GM18498 (cell line): Measurements from ENCODE around the gene AASDHPPT.

Experiments used
- ATAC-seq: cut with Tn5 transposase; IDR thresholded peaks from one replicate; pipeline ENCODE4 v1.9.1; 2021; ENCODE audit warnings: mild to moderate bottlenecking, moderate library complexity; ENCODE audit not compliant: unreplicated experiment

Gene AASDHPPT

GRCh38 chr11:106082096-106082495 is 4.6 kb downstream of the AASDHPPT start:
- no peak for ATAC-seq

- ATAC-seq = no peak
Measured at GRCh38 chr11:106086135-106086534, 8.7 kb downstream of the AASDHPPT start.

GRCh38 chr11:106086850-106087249 is 9.4 kb downstream of the AASDHPPT start:
- ATAC-seq = no peak

GRCh38 chr11:106087815-106088435 is 10.5 kb downstream of the AASDHPPT start:
- ATAC-seq = peak; percentile 21

- ATAC-seq = no peak
Measured at GRCh38 chr11:106088896-106089295, 11.4 kb downstream of the AASDHPPT start.

- ATAC-seq = peak; percentile 97
Measured at GRCh38 chr11:106091480-106092123, 14.1 kb downstream of the AASDHPPT start.

- peak; percentile 36 for ATAC-seq
Measured at GRCh38 chr11:106092446-106092845, 15.0 kb downstream of the AASDHPPT start.

GRCh38 chr11:106098893-106099553 is 21.6 kb downstream of the AASDHPPT start:
- no peak for ATAC-seq

- no peak for ATAC-seq
Measured at GRCh38 chr11:106101370-106101769, 23.9 kb downstream of the AASDHPPT start.

GRCh38 chr11:106101819-106102218 is 24.4 kb downstream of the AASDHPPT start:
- ATAC-seq = no peak

GRCh38 chr11:106105986-106106385 is 28.5 kb downstream of the AASDHPPT start:
- ATAC-seq = no peak

- ATAC-seq = no peak
Measured at GRCh38 chr11:106121570-106122320, 44.3 kb downstream of the AASDHPPT start.

GRCh38 chr11:106127604-106128003 is 50.1 kb downstream of the AASDHPPT start:
- ATAC-seq = no peak

GRCh38 chr11:106128740-106129139 is 51.3 kb downstream of the AASDHPPT start:
- ATAC-seq = no peak

- ATAC-seq = no peak
Measured at GRCh38 chr11:106131998-106132397, 54.5 kb downstream of the AASDHPPT start.

GRCh38 chr11:106132582-106133354 is 55.3 kb downstream of the AASDHPPT start:
- no peak for ATAC-seq

GRCh38 chr11:106133529-106133928 is 56.1 kb downstream of the AASDHPPT start:
- ATAC-seq = peak; percentile 52

- no peak for ATAC-seq
Measured at GRCh38 chr11:106137061-106137460, 59.6 kb downstream of the AASDHPPT start.

- no peak for ATAC-seq
Measured at GRCh38 chr11:106137758-106138157, 60.3 kb downstream of the AASDHPPT start.
